ENCODE data around the gene PLA2G4F.

The PLA2G4F gene

GRCh38 chr15:42156243-42156922, at the start of gene PLA2G4F:
Gene PLA2G4F (minus strand): TSS chr15:42156636. CDS start chr15:42156549, 87 bp downstream.
- Histone ChIP-seq H3K36me3 (ENCODE audit: insufficient read depth, low read length) (0 out of 2 replicates have a peak, but pooled peaks cover 7% of the 10 kb centered on the region), H3K4me1 (ENCODE audit: insufficient read depth, low read length) (peaks cover 9% of the 10 kb centered on the region), H3K9ac (ENCODE audit: low read depth, low read length) (no peak within 1 kb of the TSS), H3K9me3 (ENCODE audit: control insufficient read depth, insufficient read depth, low read length) (no peaks in the 10 kb centered on the region)

GRCh38 chr15:42203891-42204290, 47.5 kb upstream of the PLA2G4F start:
- H3K36me3 ChIP-seq (ENCODE audit: insufficient read depth, low read length) = no peaks in the 10 kb centered on the region
- H3K9ac ChIP-seq (ENCODE audit: low read depth, low read length) = no peak overlapping the region
- H3K4me1 ChIP-seq (ENCODE audit: insufficient read depth, low read length) = no peaks in the 10 kb centered on the region
- no peaks in the 10 kb centered on the region for H3K9me3 ChIP-seq (ENCODE audit: control insufficient read depth, insufficient read depth, low read length)

GRCh38 chr15:42202653-42203052, 46.2 kb upstream of the PLA2G4F start:
- no peaks in the 10 kb centered on the region for H3K4me1 ChIP-seq (ENCODE audit: insufficient read depth, low read length)

GRCh38 chr15:42201801-42202200, 45.4 kb upstream of the PLA2G4F start:
- no peaks in the 10 kb centered on the region for H3K4me1 ChIP-seq (ENCODE audit: insufficient read depth, low read length)
- H3K9me3 ChIP-seq (ENCODE audit: control insufficient read depth, insufficient read depth, low read length) = no peaks in the 10 kb centered on the region
- no peaks in the 10 kb centered on the region for H3K36me3 ChIP-seq (ENCODE audit: insufficient read depth, low read length)
- H3K9ac ChIP-seq (ENCODE audit: low read depth, low read length) = no peak overlapping the region

More at GRCh38 chr15:42202653-42203052, 46.2 kb upstream of the PLA2G4F start:
- H3K36me3 ChIP-seq (ENCODE audit: insufficient read depth, low read length) = no peaks in the 10 kb centered on the region
- H3K9ac ChIP-seq (ENCODE audit: low read depth, low read length) = no peak overlapping the region
- no peaks in the 10 kb centered on the region for H3K9me3 ChIP-seq (ENCODE audit: control insufficient read depth, insufficient read depth, low read length)

- Histone ChIP-seq H3K9ac (ENCODE audit: low read depth, low read length) (no peak overlapping the region), H3K4me1 (ENCODE audit: insufficient read depth, low read length) (no peaks in the 10 kb centered on the region), H3K9me3 (ENCODE audit: control insufficient read depth, insufficient read depth, low read length) (no peaks in the 10 kb centered on the region), H3K36me3 (ENCODE audit: insufficient read depth, low read length) (no peaks in the 10 kb centered on the region)
These were observed 42.7 kb upstream of the PLA2G4F start for GRCh38 chr15:42199126-42199525.

GRCh38 chr15:42198516-42198915, 42.1 kb upstream of the PLA2G4F start:
- H3K9me3 ChIP-seq (ENCODE audit: control insufficient read depth, insufficient read depth, low read length) = no peaks in the 10 kb centered on the region
- H3K4me1 ChIP-seq (ENCODE audit: insufficient read depth, low read length) = no peaks in the 10 kb centered on the region
- no peaks in the 10 kb centered on the region for H3K36me3 ChIP-seq (ENCODE audit: insufficient read depth, low read length)
- H3K9ac ChIP-seq (ENCODE audit: low read depth, low read length) = no peak overlapping the region

GRCh38 chr15:42194513-42194912, 38.1 kb upstream of the PLA2G4F start:
- Histone ChIP-seq H3K4me1 (ENCODE audit: insufficient read depth, low read length) (no peaks in the 10 kb centered on the region), H3K36me3 (ENCODE audit: insufficient read depth, low read length) (no peaks in the 10 kb centered on the region), H3K9me3 (ENCODE audit: control insufficient read depth, insufficient read depth, low read length) (no peaks in the 10 kb centered on the region), H3K9ac (ENCODE audit: low read depth, low read length) (no peak overlapping the region)

GRCh38 chr15:42193383-42193782, 36.9 kb upstream of the PLA2G4F start:
- H3K4me1 ChIP-seq (ENCODE audit: insufficient read depth, low read length) = no peaks in the 10 kb centered on the region
- no peak overlapping the region for H3K9ac ChIP-seq (ENCODE audit: low read depth, low read length)
- no peaks in the 10 kb centered on the region for H3K9me3 ChIP-seq (ENCODE audit: control insufficient read depth, insufficient read depth, low read length)
- no peaks in the 10 kb centered on the region for H3K36me3 ChIP-seq (ENCODE audit: insufficient read depth, low read length)

GRCh38 chr15:42191610-42192346, 35.3 kb upstream of the PLA2G4F start:
- H3K9me3 ChIP-seq (ENCODE audit: control insufficient read depth, insufficient read depth, low read length) = no peaks in the 10 kb centered on the region
- no peak overlapping the region for H3K9ac ChIP-seq (ENCODE audit: low read depth, low read length)
- H3K4me1 ChIP-seq (ENCODE audit: insufficient read depth, low read length) = no peaks in the 10 kb centered on the region
- no peaks in the 10 kb centered on the region for H3K36me3 ChIP-seq (ENCODE audit: insufficient read depth, low read length)

GRCh38 chr15:42190370-42190769, 33.9 kb upstream of the PLA2G4F start:
- no peaks in the 10 kb centered on the region for H3K36me3 ChIP-seq (ENCODE audit: insufficient read depth, low read length)
- H3K4me1 ChIP-seq (ENCODE audit: insufficient read depth, low read length) = no peaks in the 10 kb centered on the region
- H3K9me3 ChIP-seq (ENCODE audit: control insufficient read depth, insufficient read depth, low read length) = no peaks in the 10 kb centered on the region

GRCh38 chr15:42185801-42186200, 29.4 kb upstream of the PLA2G4F start:
- Histone ChIP-seq H3K36me3 (ENCODE audit: insufficient read depth, low read length) (no peaks in the 10 kb centered on the region), H3K9ac (ENCODE audit: low read depth, low read length) (no peak overlapping the region), H3K4me1 (ENCODE audit: insufficient read depth, low read length) (no peaks in the 10 kb centered on the region), H3K9me3 (ENCODE audit: control insufficient read depth, insufficient read depth, low read length) (no peaks in the 10 kb centered on the region)

More at GRCh38 chr15:42190370-42190769, 33.9 kb upstream of the PLA2G4F start:
- H3K9ac ChIP-seq (ENCODE audit: low read depth, low read length) = no peak overlapping the region

GRCh38 chr15:42184736-42185135, 28.3 kb upstream of the PLA2G4F start:
- no peaks in the 10 kb centered on the region for H3K9me3 ChIP-seq (ENCODE audit: control insufficient read depth, insufficient read depth, low read length)

GRCh38 chr15:42184296-42184695, 27.9 kb upstream of the PLA2G4F start:
- Histone ChIP-seq H3K4me1 (ENCODE audit: insufficient read depth, low read length) (no peaks in the 10 kb centered on the region), H3K9me3 (ENCODE audit: control insufficient read depth, insufficient read depth, low read length) (no peaks in the 10 kb centered on the region), H3K9ac (ENCODE audit: low read depth, low read length) (no peak overlapping the region), H3K36me3 (ENCODE audit: insufficient read depth, low read length) (no peaks in the 10 kb centered on the region; the same call in 1 of the 2 replicates)

More at GRCh38 chr15:42184736-42185135, 28.3 kb upstream of the PLA2G4F start:
- no peak overlapping the region for H3K9ac ChIP-seq (ENCODE audit: low read depth, low read length)
- no peaks in the 10 kb centered on the region; the same call in 1 of the 2 replicates for H3K36me3 ChIP-seq (ENCODE audit: insufficient read depth, low read length)
- H3K4me1 ChIP-seq (ENCODE audit: insufficient read depth, low read length) = no peaks in the 10 kb centered on the region

- Histone ChIP-seq H3K9me3 (ENCODE audit: control insufficient read depth, insufficient read depth, low read length) (no peaks in the 10 kb centered on the region), H3K9ac (ENCODE audit: low read depth, low read length) (no peak overlapping the region), H3K4me1 (ENCODE audit: insufficient read depth, low read length) (no peaks in the 10 kb centered on the region), H3K36me3 (ENCODE audit: insufficient read depth, low read length) (no peaks in the 10 kb centered on the region; the same call in 1 of the 2 replicates)
These were observed 26.5 kb upstream of the PLA2G4F start for GRCh38 chr15:42182961-42183360.

Measured in ES-I3 (cell line).